Stimulated activated CD4-positive, alpha-beta T cell treated with anti-CD3 and anti-CD28 coated beads, Interleukin-1b, Interleukin-23, amount 100 ng/mL, for 48 hours (primary cell): Measurements from ENCODE around the gene GPR173.

Experiments
- DNase-seq: peaks from one replicate; pipeline ENCODE4 v3.0.0-alpha.2; 2020

The GPR173 gene

GRCh38 chrX:53091354-53091753, 42.8 kb downstream of the GPR173 start:
- no peak for DNase-seq

GRCh38 chrX:53093177-53093655, 44.6 kb downstream of the GPR173 start:
- DNase-seq, result peak; percentile 75

- peak; percentile 81 for DNase-seq
Measured at GRCh38 chrX:53093748-53094581, 45.4 kb downstream of the GPR173 start, which contains the start of gene KANTR. TSS of gene KANTR (plus strand) at chrX:53094142. CDS start at chrX:53124273, 30,131 bp downstream.

- DNase-seq, result no peak
Measured at GRCh38 chrX:53094582-53094905, 46.0 kb downstream of the GPR173 start.

GRCh38 chrX:53095796-53096195, 47.2 kb downstream of the GPR173 start:
- DNase-seq, result no peak

GRCh38 chrX:53114864-53115549, 66.4 kb downstream of the GPR173 start:
- DNase-seq, result no peak

GRCh38 chrX:53115550-53115874, 66.9 kb downstream of the GPR173 start:
- no peak for DNase-seq

- no peak for DNase-seq
Measured at GRCh38 chrX:53116101-53116500, 67.5 kb downstream of the GPR173 start.

- no peak for DNase-seq
Measured at GRCh38 chrX:53122013-53122412, 73.4 kb downstream of the GPR173 start.

- no peak for DNase-seq
Measured at GRCh38 chrX:53125506-53125905, 76.9 kb downstream of the GPR173 start.

- no peak for DNase-seq
Measured at GRCh38 chrX:53126377-53126776, 77.8 kb downstream of the GPR173 start.

GRCh38 chrX:53128097-53128749, 79.6 kb downstream of the GPR173 start:
- no peak for DNase-seq
